ENCODE results near the gene ORM1. TPM values are rescaled to one million over a fixed set of nuclear protein-coding genes. Genes with fewer than 3 reads are reported as not detected.

Gene ORM1
- total RNA-seq, 1 experiment from 2014 or later, result not detected

DNA sequence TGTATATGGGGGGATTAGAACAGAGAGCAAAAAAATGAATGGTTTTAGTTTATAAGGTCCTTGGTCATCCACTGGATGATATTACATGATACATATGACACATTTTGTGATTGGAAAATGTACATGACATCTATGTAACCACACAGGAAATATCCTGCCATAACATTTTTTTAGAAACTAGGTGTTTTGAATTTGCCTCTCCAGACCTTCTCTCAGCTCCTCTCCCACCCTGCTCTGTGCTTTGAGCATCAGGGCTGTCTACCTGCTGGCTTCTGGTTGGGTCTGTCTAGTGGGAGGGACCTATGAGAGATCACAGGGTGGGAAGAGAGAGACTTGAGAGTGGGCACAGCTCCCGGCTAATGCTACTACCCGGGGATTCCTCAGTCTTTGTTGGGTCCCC, 40.5 kb downstream of the ORM1 start:
- ChIA-PET POLR2A (ENCODE audit: unreplicated experiment) (interaction anchor here (0.5 kb wide), 1 partner anchor 892 kb away, joined by 5 read pairs; no protein-coding TSS in a partner anchor), CTCF (no interaction called here)
- no peaks in the 10 kb centered on the region for H3K9me2 ChIP-seq (ENCODE audit: insufficient read depth)
- no peak overlapping the region for H2AFZ ChIP-seq
- H4K20me1 ChIP-seq (ENCODE audit: insufficient read depth), result no peaks in the 10 kb centered on the region
- TF ChIP-seq EZH2 (IDR thresholded peaks at IDR 0.05; ENCODE audit: low read depth), result no peak
- TF ChIP-seq CTCF (conservative IDR thresholded peaks at IDR 0.05), result no peak
- no peaks in the 10 kb centered on the region for H3K79me2 ChIP-seq (ENCODE audit: low read depth)
- H3K27ac ChIP-seq, result peak overlapping the region; percentile 82
- peaks cover 38% of the 10 kb centered on the region for H3K4me1 ChIP-seq (replicated peaks; ENCODE audit: insufficient read depth)
- no peaks in the 10 kb centered on the region for H3K9me3 ChIP-seq (ENCODE audit: insufficient read depth, low read depth)
- intact Hi-C loops (cut with micrococcal nuclease; ENCODE audit: unreplicated experiment), result no loop called here
- H3K4me3 ChIP-seq, result no peak overlapping the region
- no peaks in the 10 kb centered on the region for H3K27me3 ChIP-seq (ENCODE audit: insufficient read depth, low read depth)
- DNase-seq, result no peak
- H3K4me2 ChIP-seq, result peak overlapping the region; percentile 43; the same call in 1 of the 2 replicates
- peaks cover 34% of the 10 kb centered on the region; the same call in 1 of the 2 replicates for H3F3A ChIP-seq (ENCODE audit: insufficient read depth, low read depth)
- no peaks in the 10 kb centered on the region for H3K36me3 ChIP-seq (ENCODE audit: low read depth)
- BruUV-seq (replicated peaks), result no TSS peak

- H3K27me3 ChIP-seq (ENCODE audit: insufficient read depth, low read depth), result no peaks in the 10 kb centered on the region
- no peaks in the 10 kb centered on the region for H3K9me3 ChIP-seq (ENCODE audit: insufficient read depth, low read depth)
- H3K27ac ChIP-seq, result peak overlapping the region; percentile 82
- BruUV-seq (replicated peaks), result no TSS peak
- intact Hi-C loops (cut with micrococcal nuclease; ENCODE audit: unreplicated experiment), result loop anchor here (1.0 kb wide), 1 partner anchor 34 kb away; no protein-coding TSS in a partner anchor
- TF ChIP-seq CTCF (conservative IDR thresholded peaks at IDR 0.05) (no peak), EZH2 (IDR thresholded peaks at IDR 0.05; ENCODE audit: low read depth) (no peak)
- no peaks in the 10 kb centered on the region for H3K9me2 ChIP-seq (ENCODE audit: insufficient read depth)
- peak; percentile 26 to 90 for DNase-seq
- H3K79me2 ChIP-seq (ENCODE audit: low read depth), result no peaks in the 10 kb centered on the region
- H3K36me3 ChIP-seq (ENCODE audit: low read depth), result no peaks in the 10 kb centered on the region
- no peak overlapping the region for H3K4me3 ChIP-seq
- H2AFZ ChIP-seq, result no peak overlapping the region
- POLR2A ChIA-PET (ENCODE audit: unreplicated experiment), result interaction anchor here (0.7 kb wide), 1 partner anchor 1142 kb away, joined by 3 read pairs; no protein-coding TSS in a partner anchor
- CTCF ChIA-PET, result interaction anchor here (0.6 kb wide), 1 partner anchor 41 kb away, joined by 3 read pairs; no protein-coding TSS in a partner anchor
- no peaks in the 10 kb centered on the region for H4K20me1 ChIP-seq (ENCODE audit: insufficient read depth)
- peak overlapping the region; percentile 43 for H3K4me2 ChIP-seq
- H3F3A ChIP-seq (ENCODE audit: insufficient read depth, low read depth), result peaks cover 34% of the 10 kb centered on the region; the same call in 1 of the 2 replicates
- H3K4me1 ChIP-seq (replicated peaks; ENCODE audit: insufficient read depth), result peaks cover 38% of the 10 kb centered on the region
These were observed 41.5 kb downstream of the ORM1 start for GRCh38 chr9:114364134-114365041.

- TF ChIP-seq CTCF (conservative IDR thresholded peaks at IDR 0.05), result no peak
- TF ChIP-seq EZH2 (IDR thresholded peaks at IDR 0.05; ENCODE audit: low read depth), result no peak
- H3K36me3 ChIP-seq (ENCODE audit: low read depth), result no peaks in the 10 kb centered on the region
- intact Hi-C loops (cut with micrococcal nuclease; ENCODE audit: unreplicated experiment), result no loop called here
- DNase-seq, result no peak
- ChIA-PET POLR2A (ENCODE audit: unreplicated experiment) (no interaction called here), CTCF (interaction anchor here (0.6 kb wide), 1 partner anchor 41 kb away, joined by 3 read pairs; no protein-coding TSS in a partner anchor)
- H2AFZ ChIP-seq, result no peak overlapping the region
- no peaks in the 10 kb centered on the region for H3K9me2 ChIP-seq (ENCODE audit: insufficient read depth)
- H3K4me1 ChIP-seq (replicated peaks; ENCODE audit: insufficient read depth), result peaks cover 38% of the 10 kb centered on the region
- H3K27me3 ChIP-seq (ENCODE audit: insufficient read depth, low read depth), result no peaks in the 10 kb centered on the region
- H4K20me1 ChIP-seq (ENCODE audit: insufficient read depth), result no peaks in the 10 kb centered on the region
- no peak overlapping the region for H3K4me2 ChIP-seq
- peak overlapping the region; percentile 82; the same call in 1 of the 2 replicates for H3K27ac ChIP-seq
- H3K4me3 ChIP-seq, result no peak overlapping the region
- H3K9me3 ChIP-seq (ENCODE audit: insufficient read depth, low read depth), result no peaks in the 10 kb centered on the region
- no TSS peak for BruUV-seq (replicated peaks)
- H3K79me2 ChIP-seq (ENCODE audit: low read depth), result no peaks in the 10 kb centered on the region
- H3F3A ChIP-seq (ENCODE audit: insufficient read depth, low read depth), result peaks cover 34% of the 10 kb centered on the region; the same call in 1 of the 2 replicates
These were observed 42.3 kb downstream of the ORM1 start for GRCh38 chr9:114365194-114365593.

Data from PC-9 (cell line).